GM19023 (cell line): ENCODE data around the gene KCNMB1.
"Not testable (repeated sequence)": the region's sequence is repeated elsewhere in the genome, so short reads cannot be mapped to it uniquely, and the experiment has no call there.

Experiments
- ATAC-seq: cut with Tn5 transposase; IDR thresholded peaks from one replicate; pipeline ENCODE4 v1.9.1; 2021; ENCODE audit warnings: mild to moderate bottlenecking, moderate library complexity; ENCODE audit not compliant: unreplicated experiment

The KCNMB1 gene

DNA sequence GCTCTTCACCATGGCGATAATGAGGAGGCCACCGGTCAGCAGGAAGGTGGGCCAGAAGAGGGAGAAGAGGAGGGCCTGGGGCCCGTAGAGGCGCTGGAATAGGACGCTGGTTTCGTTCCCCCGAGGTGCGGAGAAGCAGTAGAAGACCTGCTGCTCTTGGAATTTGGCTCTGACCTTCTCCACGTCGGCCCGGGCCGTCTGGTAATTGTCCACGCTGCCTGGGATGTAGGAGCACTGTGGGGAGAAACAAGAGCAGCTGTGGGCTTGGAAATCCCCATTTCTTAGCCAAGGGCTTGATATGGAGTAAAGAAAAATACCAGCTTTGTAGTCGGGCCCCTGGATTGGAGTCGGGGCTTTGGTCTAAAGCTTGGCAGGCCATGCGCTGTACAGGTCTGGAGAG lies 10.4 kb downstream of the KCNMB1 start:
- ATAC-seq = no peak

DNA sequence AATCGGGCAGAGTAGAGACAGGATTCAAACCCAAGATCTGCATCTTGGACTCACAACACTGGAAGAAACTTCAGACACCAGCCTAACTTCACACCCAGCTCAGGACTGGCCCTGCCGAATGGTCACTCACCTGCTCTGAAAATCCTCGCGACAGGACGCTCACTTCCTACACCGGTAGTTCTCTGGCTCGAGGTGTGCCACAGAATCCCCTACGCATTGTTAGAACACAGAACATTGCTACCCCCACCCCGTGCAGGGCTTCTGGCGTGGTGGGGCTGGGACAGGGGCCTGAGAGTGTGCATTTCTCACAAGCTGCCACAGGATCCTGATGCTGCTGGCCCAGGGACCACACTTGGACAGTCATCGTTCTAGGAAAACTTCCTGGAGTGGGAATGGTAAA lies 12.1 kb downstream of the KCNMB1 start:
- ATAC-seq = no peak

- not testable (repeated sequence) for ATAC-seq
Measured at GRCh38 chr5:170376526-170376925, 12.6 kb downstream of the KCNMB1 start.

GRCh38 chr5:170375283-170375682 lies 13.9 kb downstream of the KCNMB1 start:
- no peak for ATAC-seq

DNA sequence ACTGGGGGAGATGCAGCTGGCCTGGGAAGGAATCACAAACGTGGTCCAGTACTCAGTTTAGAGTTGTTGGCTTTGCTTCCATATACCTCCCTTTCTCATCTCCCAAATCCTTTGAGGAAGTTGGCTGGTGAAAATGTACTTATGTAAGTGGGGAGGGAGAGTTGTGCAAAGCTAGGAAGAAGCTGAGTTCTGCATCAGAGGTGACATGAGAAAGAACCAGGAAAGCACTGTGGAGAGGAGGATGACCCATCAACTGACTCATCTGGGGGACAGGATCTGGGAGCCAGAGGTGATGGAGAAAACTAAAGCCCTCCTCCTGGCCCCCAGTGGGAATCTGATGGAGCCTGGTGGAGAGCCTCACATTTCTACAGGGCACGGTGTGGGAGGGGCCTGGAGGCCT lies 16.2 kb downstream of the KCNMB1 start:
- ATAC-seq = no peak

DNA sequence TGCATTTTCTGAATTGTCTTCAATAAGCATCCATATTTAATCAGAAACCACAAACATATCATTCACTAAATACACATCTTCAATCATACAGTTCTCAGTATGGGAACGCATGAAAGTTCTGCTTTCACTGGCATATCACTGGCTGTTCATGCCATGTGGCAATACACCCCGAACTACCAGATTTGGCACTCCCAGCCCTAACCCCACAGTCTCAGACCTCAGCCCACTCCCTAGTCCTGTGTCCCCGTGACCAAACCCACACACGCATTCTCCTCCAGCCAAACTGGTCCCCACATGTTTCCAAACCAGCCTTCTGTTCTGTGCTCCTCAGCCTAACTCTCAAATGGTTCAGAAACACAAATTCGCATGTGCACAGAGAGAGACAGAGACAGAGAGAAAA lies 20.6 kb downstream of the KCNMB1 start:
- ATAC-seq = no peak

- no peak for ATAC-seq
Measured at GRCh38 chr5:170366276-170366675, 22.9 kb downstream of the KCNMB1 start.

GRCh38 chr5:170365831-170366230 lies 23.3 kb downstream of the KCNMB1 start:
- ATAC-seq = no peak

DNA sequence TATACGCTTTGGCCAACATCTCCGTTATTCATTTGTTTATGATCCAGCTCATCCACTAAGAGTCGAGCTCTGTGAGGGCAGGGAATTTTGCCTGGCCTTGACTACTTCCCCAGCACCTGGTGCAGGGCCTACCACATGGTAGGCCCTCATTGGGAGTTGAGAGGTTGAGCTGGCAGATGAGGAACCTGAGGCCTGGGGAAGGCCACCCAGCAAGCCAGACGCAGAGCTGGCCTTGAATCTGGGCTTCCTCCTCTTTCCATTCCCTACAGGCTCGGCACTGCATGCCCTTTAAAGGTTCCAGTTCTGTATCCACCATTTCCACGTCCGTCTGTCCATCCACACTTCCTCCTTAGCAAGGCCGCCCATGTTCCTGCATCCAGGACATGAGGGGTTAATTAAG lies 24.2 kb downstream of the KCNMB1 start:
- ATAC-seq = no peak

DNA sequence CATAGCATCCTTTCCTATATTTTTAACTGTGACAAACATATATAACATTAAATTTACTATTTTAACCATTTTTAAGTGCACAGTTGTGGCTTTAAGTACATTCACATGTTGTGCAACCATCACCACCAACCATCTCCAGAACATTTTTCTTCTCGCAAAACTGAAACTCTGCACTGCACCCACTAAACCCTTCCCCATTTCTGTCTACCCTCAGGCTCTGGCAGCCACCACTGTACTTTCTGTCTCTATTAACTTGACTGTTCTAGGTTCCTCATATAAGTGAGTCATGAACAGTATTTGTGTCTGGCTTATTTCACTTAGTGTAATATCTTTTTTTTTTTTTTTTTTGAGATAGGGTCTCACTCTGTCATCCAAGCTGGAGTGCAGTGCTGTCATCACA lies 25.5 kb downstream of the KCNMB1 start:
- ATAC-seq = no peak

DNA sequence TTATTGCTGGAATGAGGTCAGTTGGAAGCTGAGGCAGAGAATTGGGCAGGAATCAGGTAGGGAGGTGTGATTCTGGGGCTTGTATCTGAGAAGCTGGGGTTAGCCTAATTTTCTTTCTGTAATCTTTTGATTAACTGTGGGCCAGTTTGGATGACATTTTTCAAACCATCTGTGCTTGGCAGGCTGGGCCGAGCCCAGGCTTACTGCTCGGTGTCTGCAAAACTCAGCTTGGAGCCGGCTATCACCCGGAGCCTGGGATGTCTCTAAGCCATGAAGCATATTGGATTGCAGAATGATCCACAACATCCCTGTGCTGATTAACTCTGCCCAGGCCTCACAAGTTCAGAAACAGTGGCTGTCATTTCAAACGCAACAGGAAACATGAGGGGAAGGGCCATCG lies 26.5 kb downstream of the KCNMB1 start:
- ATAC-seq = no peak

- no peak for ATAC-seq
Measured at GRCh38 chr5:170362102-170362501, 27.1 kb downstream of the KCNMB1 start.

- ATAC-seq = no peak
Measured at GRCh38 chr5:170361616-170362015, 27.6 kb downstream of the KCNMB1 start.

DNA sequence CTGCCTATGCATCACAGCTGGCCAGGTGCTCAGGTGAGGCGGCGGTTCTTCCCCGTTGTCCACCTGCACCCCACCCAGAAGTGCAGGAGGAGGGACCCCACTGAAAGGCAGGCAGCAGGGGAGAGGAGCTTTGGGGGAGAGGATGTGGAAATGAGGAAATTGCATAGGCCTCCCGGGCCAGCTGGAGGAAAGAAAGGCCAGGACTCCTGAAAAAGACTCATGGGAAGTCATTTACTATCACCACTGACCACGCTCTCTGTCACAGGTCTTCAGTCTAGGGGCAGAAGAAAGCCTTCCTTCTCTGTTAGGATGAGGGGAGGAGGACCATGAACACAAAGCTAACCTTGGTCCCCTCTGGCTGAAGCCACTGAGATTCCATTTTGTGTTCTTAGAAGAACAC lies 28.1 kb downstream of the KCNMB1 start:
- ATAC-seq = no peak

DNA sequence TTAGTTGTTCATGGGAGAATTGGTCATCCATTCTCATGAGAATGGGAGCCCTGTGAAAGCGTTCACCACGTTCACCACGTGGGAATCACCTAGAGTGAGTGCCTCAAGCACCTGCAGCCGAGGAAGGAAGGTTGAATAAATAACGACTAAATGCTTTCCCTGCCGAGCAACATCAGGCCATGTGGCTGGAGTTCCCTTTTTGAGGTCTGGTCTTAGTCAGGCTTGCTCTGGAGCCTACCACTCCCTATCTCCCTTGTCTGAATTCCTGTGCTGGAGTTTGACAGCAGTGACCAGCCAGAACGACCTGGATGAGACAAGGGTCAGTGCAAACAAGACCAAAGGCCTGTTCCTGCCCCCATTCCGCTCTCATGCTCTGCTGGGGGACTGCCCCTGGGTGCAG lies 28.5 kb downstream of the KCNMB1 start:
- no peak for ATAC-seq

GRCh38 chr5:170357955-170358444 lies 31.2 kb downstream of the KCNMB1 start:
- no peak for ATAC-seq

- no peak for ATAC-seq
Measured at GRCh38 chr5:170355601-170356098, 33.5 kb downstream of the KCNMB1 start.

DNA sequence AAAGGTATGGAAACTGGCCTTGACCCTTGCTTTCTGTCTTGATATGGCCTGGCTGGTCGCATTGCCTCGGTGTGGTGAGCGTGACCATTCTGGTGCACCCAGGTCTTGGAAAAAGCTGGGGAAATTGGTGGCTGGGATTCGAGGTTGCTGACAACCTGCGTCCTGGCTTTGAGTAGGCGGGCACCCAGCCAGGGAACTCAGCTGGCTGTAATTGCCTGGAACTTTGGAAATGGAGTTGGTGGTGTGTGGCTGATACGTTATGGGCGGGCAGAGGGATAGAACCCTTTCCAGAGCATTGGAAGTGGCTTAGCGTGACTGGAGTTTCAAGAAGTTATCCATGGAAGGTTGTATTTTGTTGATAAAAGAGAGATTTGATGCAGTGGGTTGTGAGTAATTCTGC lies 35.2 kb downstream of the KCNMB1 start:
- ATAC-seq = no peak

- no peak for ATAC-seq
Measured at GRCh38 chr5:170353011-170353761, 36.0 kb downstream of the KCNMB1 start.

- ATAC-seq = no peak
Measured at GRCh38 chr5:170348137-170348633, 41.0 kb downstream of the KCNMB1 start.

DNA sequence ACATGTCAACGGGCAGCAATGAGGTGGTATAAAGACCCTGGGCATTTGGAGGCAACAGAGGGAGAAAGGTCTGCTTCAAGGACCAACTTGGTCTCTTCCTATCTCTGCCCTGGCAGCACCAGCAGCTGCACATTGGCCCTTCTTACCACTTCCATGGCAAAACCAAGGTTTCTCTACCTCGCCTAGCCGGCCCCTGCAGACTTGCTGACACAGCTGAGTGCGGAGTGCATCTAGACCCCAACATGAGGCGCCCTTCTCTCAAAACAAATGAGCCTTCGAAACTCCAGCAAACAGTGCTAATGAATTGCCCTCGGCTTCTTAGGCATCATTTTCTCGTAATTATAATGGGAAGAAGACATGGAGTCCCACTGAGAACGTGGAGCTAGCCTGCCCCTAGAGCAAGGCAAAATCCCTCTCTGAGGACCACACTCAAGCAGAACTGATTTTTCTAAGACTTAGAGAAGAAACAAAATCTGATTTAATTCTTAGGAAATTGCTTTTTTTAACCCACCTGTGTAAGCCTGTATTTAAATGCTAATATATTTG lies 42.1 kb downstream of the KCNMB1 start:
- ATAC-seq = no peak

DNA sequence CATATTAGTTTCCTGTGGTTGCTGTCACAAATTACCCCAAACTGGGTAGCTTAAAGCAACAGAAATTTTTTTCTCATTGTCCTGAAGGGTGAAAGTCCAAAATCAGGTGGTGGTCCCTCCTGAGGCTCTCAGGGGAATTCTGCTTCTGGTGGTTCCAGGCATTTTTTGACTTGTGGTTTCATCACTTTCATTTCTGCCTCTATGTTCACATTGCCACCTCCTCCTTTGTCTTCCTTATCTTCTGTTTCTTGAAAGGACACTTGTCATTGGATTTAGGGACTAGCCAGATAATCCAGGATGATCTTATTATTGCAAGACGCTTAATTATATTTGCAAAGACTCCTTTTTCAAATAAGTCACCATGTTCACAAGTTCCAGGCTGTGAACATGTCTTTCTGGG lies 43.2 kb downstream of the KCNMB1 start:
- ATAC-seq = no peak
